OCI-LY7 (cell line): ENCODE measurements around the gene HMGCL. TPM values are rescaled to one million over a fixed set of nuclear protein-coding genes. Genes with fewer than 3 reads are reported as not detected.

Experiments used
- BruUV-seq: library from RNA; stranded (reverse); fragments of 400-500 nt; replicated peaks from 2 replicates; lab custom pipeline; 2021; lab: Mats Ljungman, UMichigan
- CTCF ChIA-PET: fragments of 300-600 bp; sonication (Branson Sonifier 250); formaldehyde crosslinking; loops from one replicate; lab custom pipeline; 2022; ENCODE audit warnings: antibody characterized with exemption; ENCODE audit not compliant: unreplicated experiment; lab: Charles Lee
- POLR2A ChIA-PET: fragments of 300-600 bp; sonication (Branson Sonifier 250); formaldehyde crosslinking; loops from one replicate; lab custom pipeline; 2022; ENCODE audit warnings: antibody characterized with exemption; lab: Charles Lee
- DNase-seq: peaks from one replicate; pipeline ENCODE4 v3.0.0-alpha.2; 2015; ENCODE audit warnings: low spot score
- H2AFZ ChIP-seq: fragments of 200-600 bp; sonication (generic), shearing (Covaris generic); 2 replicates; pipeline ENCODE4 v1.6.1; 2014; ENCODE audit warnings: mild to moderate bottlenecking, antibody characterized with exemption, low read length, moderate library complexity
- H3K27ac ChIP-seq: fragments of 200-600 bp; sonication (generic); 2 replicates; pipeline ENCODE4 v1.5.1; 2014; ENCODE audit warnings: mixed run types, low read depth, mild to moderate bottlenecking, moderate library complexity, low read length, inconsistent platforms; ENCODE audit not compliant: poor library complexity, severe bottlenecking
- H3K36me3 ChIP-seq: fragments of 200-600 bp; sonication (generic); 2 replicates; pipeline ENCODE4 v1.6.1; 2014; ENCODE audit warnings: mild to moderate bottlenecking, antibody characterized with exemption, low read length, moderate library complexity, mixed read lengths; ENCODE audit not compliant: insufficient read depth
- H3K4me1 ChIP-seq: fragments of 200-600 bp; sonication (generic); 2 replicates; pipeline ENCODE4 v1.5.1; 2014; ENCODE audit warnings: mild to moderate bottlenecking, low read length; ENCODE audit not compliant: insufficient read depth, poor library complexity, severe bottlenecking
- H3K4me2 ChIP-seq: fragments of 200-600 bp; sonication (generic); 2 replicates; pipeline ENCODE4 v1.6.1; 2014; ENCODE audit warnings: mild to moderate bottlenecking, low read length
- H3K4me3 ChIP-seq: fragments of 200-600 bp; sonication (generic); 2 replicates; pipeline ENCODE4 v1.5.1; 2014; ENCODE audit warnings: mild to moderate bottlenecking, low read depth, low read length; ENCODE audit not compliant: poor library complexity, severe bottlenecking
- H3K79me2 ChIP-seq: fragments of 200-600 bp; sonication (generic); 2 replicates; pipeline ENCODE4 v1.6.1; 2016; ENCODE audit warnings: low read depth, mild to moderate bottlenecking, low read length, moderate library complexity, mixed read lengths; ENCODE audit not compliant: insufficient read depth
- H3K9me2 ChIP-seq: fragments of 200-600 bp; sonication (generic); 2 replicates; pipeline ENCODE4 v1.6.1; 2016; ENCODE audit warnings: mild to moderate bottlenecking, low read length, mixed read lengths; ENCODE audit not compliant: insufficient read depth
- H3K9me3 ChIP-seq: fragments of 200-600 bp; sonication (generic); 2 replicates; pipeline ENCODE4 v1.6.1; 2014; ENCODE audit warnings: mild to moderate bottlenecking, mixed run types, low read length, mixed read lengths
- H4K20me1 ChIP-seq: fragments of 200-600 bp; sonication (generic); 2 replicates; pipeline ENCODE4 v1.6.1; 2014; ENCODE audit warnings: mild to moderate bottlenecking, antibody characterized with exemption, low read length, moderate library complexity, mixed read lengths; ENCODE audit not compliant: insufficient read depth
- EZH2phosphoT487 ChIP-seq: fragments of 200-600 bp; sonication (generic); IDR thresholded peaks from 2 replicates; pipeline ENCODE4 v1.6.1; 2018; ENCODE audit warnings: low read depth, borderline replicate concordance, mild to moderate bottlenecking, mixed run types, antibody characterized with exemption, low read length, moderate library complexity, mixed read lengths
- intact Hi-C: fragments of 100-400 bp; cut with micrococcal nuclease; formaldehyde crosslinking; loops from one replicate; pipeline ENCODE4 v1.10.0; 2022; ENCODE audit not compliant: unreplicated experiment
- total RNA-seq, 2 experiments: library from RNA; depleted of rRNA in 1 of 2; stranded (reverse); fragments of >200 nt in 1 of 2; shearing (Covaris generic) in 1 of 2; gene quantifications; 2 replicates each; pipeline ENCODE4 v1.2.3, GENCODE V29; 2014 to 2022
- TF ChIP-seq, protein P1 (sequence below): fragments of 200-600 bp; sonication (generic); conservative IDR thresholded peaks from 2 replicates; pipeline ENCODE4 v1.5.1; 2014; ENCODE audit warnings: mild to moderate bottlenecking, antibody characterized with exemption, low read length, moderate library complexity, mixed read lengths

The HMGCL gene
- total RNA-seq, 2 experiments from 2014 or later: 13.1 to 30.7 TPM

DNA sequence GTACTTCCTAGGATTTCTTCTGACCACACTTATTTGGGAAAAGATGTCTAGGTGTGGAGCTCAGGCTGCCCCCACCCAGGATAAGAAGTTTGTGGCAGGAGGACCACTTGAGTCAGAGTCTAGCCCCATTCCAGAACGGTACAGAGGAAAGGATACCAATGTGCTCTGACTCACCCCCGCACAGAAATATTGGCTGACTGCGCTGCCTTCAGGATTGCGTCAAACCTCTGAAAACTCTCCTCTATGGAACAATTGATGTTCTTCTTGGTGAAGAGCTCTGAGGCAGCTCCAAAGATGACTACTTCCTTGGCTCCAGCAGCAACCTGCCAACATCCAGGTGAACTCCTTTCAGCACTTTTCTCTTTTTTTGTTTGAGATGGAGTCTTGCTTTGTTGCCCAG is 11.2 kb downstream of the HMGCL start:
- no peaks in the 10 kb centered on the region for H3K36me3 ChIP-seq
- H3K27ac ChIP-seq: no peak overlapping the region
- H4K20me1 ChIP-seq: no peaks in the 10 kb centered on the region
- intact Hi-C loops: no loop called here
- ChIA-PET POLR2A (no interaction called here), CTCF (no interaction called here)
- peaks cover 30% of the 10 kb centered on the region for H3K4me1 ChIP-seq
- no peaks in the 10 kb centered on the region for H3K79me2 ChIP-seq
- no peak for DNase-seq
- H3K4me3 ChIP-seq: no peak overlapping the region
- no peak overlapping the region for H3K4me2 ChIP-seq
- H3K9me3 ChIP-seq: no peaks in the 10 kb centered on the region
- BruUV-seq: no TSS peak
- TF ChIP-seq EZH2phosphoT487: no peak
- TF ChIP-seq, protein P1, sequence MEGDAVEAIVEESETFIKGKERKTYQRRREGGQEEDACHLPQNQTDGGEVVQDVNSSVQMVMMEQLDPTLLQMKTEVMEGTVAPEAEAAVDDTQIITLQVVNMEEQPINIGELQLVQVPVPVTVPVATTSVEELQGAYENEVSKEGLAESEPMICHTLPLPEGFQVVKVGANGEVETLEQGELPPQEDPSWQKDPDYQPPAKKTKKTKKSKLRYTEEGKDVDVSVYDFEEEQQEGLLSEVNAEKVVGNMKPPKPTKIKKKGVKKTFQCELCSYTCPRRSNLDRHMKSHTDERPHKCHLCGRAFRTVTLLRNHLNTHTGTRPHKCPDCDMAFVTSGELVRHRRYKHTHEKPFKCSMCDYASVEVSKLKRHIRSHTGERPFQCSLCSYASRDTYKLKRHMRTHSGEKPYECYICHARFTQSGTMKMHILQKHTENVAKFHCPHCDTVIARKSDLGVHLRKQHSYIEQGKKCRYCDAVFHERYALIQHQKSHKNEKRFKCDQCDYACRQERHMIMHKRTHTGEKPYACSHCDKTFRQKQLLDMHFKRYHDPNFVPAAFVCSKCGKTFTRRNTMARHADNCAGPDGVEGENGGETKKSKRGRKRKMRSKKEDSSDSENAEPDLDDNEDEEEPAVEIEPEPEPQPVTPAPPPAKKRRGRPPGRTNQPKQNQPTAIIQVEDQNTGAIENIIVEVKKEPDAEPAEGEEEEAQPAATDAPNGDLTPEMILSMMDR: no peak
- no peaks in the 10 kb centered on the region for H3K9me2 ChIP-seq
- no peak overlapping the region for H2AFZ ChIP-seq

GRCh38 chr1:23810818-23811540 is 14.2 kb downstream of the HMGCL start:
- no TSS peak for BruUV-seq

More at GRCh38 chr1:23810818-23811540, 14.2 kb downstream of the HMGCL start:
- peaks cover 35% of the 10 kb centered on the region for H3K4me1 ChIP-seq
- H3K36me3 ChIP-seq: no peaks in the 10 kb centered on the region
- TF ChIP-seq, protein P1: peak; percentile 95
- no peak for TF ChIP-seq EZH2phosphoT487
- H3K27ac ChIP-seq: no peak overlapping the region
- DNase-seq: peak; percentile 83
- no peaks in the 10 kb centered on the region for H3K9me2 ChIP-seq
- peak overlapping the region; percentile 29; the same call in 1 of the 2 replicates for H3K4me2 ChIP-seq
- H4K20me1 ChIP-seq: no peaks in the 10 kb centered on the region
- no peaks in the 10 kb centered on the region for H3K79me2 ChIP-seq
- no peak overlapping the region for H3K4me3 ChIP-seq
- no peaks in the 10 kb centered on the region for H3K9me3 ChIP-seq
- intact Hi-C loops: loop anchor here (1.0 kb wide), 2 partner anchors 57 to 105 kb away; partner anchors contain the start of gene FUCA1
- H2AFZ ChIP-seq: peak overlapping the region; percentile 27; the same call in 1 of the 2 replicates
- ChIA-PET CTCF (interaction anchor here (0.5 to 2.3 kb wide), 10 partner anchors 9 to 186 kb away, joined by 3 to 20 read pairs (median 5); partner anchors contain the start of genes CNR2 and HMGCL), POLR2A (interaction anchor here (0.5 to 1.3 kb wide), 6 partner anchors 10 to 172 kb away, joined by 3 to 5 read pairs (median 4); no protein-coding TSS in a partner anchor)
